CD4-positive, alpha-beta T cell (primary cell): ENCODE results near the gene CTIF. TPM values are rescaled to one million over a fixed set of nuclear protein-coding genes. Genes with fewer than 3 reads are reported as not detected.

Experiments used
- ATAC-seq: fragments of 200-7000 bp; cut with Tn5 transposase; one replicate; pipeline ENCODE4 v1.10.0; 2022; ENCODE audit warnings: mild to moderate bottlenecking; ENCODE audit not compliant: poor library complexity
- CTCF ChIA-PET: fragments of 350-600 bp; sonication (Branson Sonifier 250); formaldehyde crosslinking; loops from one replicate; lab custom pipeline; 2021; ENCODE audit warnings: antibody characterized with exemption, inconsistent platforms; lab: Charles Lee
- POLR2A ChIA-PET: fragments of 350-600 bp; sonication (Branson Sonifier 250); formaldehyde crosslinking; loops from one replicate; lab custom pipeline; 2021; ENCODE audit warnings: antibody characterized with exemption, inconsistent platforms; lab: Charles Lee
- DNase-seq, 14 experiments: peaks; one replicate each; pipeline ENCODE4 v3.0.0-alpha.2; 2013 to 2020; ENCODE audit warnings: mixed read lengths in 2 of 14
- H3K27ac ChIP-seq, 2 donors: one replicate each; pipeline versions ENCODE4 v1.5.1 to v1.7.0; 2013; ENCODE audit warnings: low read length in 2 of 2, low read depth in 1 of 2, mild to moderate bottlenecking in 1 of 2
- H3K27me3 ChIP-seq, 2 experiments: 1 replicate in 1 of 2; 2 replicates in 1 of 2; pipeline versions ENCODE4 v1.6.1 to v1.7.0; 2013; ENCODE audit warnings: low read length in 2 of 2, control low read depth in 1 of 2, mild to moderate bottlenecking in 1 of 2, moderate library complexity in 1 of 2; ENCODE audit not compliant: insufficient read depth in 2 of 2, control insufficient read depth in 1 of 2
- H3K36me3 ChIP-seq: one replicate; pipeline ENCODE4 v1.6.1; 2013; ENCODE audit warnings: low read length, control low read depth; ENCODE audit not compliant: insufficient read depth
- H3K4me1 ChIP-seq: one replicate; pipeline ENCODE4 v1.6.1; 2013; ENCODE audit warnings: low read length, control low read depth; ENCODE audit not compliant: insufficient read depth
- H3K4me3 ChIP-seq: one replicate; pipeline ENCODE4 v1.5.1; 2013; ENCODE audit warnings: mild to moderate bottlenecking, low read length, moderate library complexity
- H3K9me3 ChIP-seq, 2 experiments: 1 replicate in 1 of 2; 2 replicates in 1 of 2; pipeline versions ENCODE4 v1.6.1 to v1.7.0; 2013; ENCODE audit warnings: low read length in 2 of 2, mild to moderate bottlenecking in 2 of 2, control low read depth in 1 of 2, moderate library complexity in 1 of 2; ENCODE audit not compliant: control insufficient read depth in 1 of 2, insufficient read depth in 1 of 2
- H3K27ac Mint-ChIP-seq: one replicate; pipeline ENCODE4 v1.8.0; 2020; ENCODE audit warnings: mixed read lengths
- H3K27me3 Mint-ChIP-seq: one replicate; pipeline ENCODE4 v1.8.0; 2021; ENCODE audit warnings: mixed read lengths
- H3K36me3 Mint-ChIP-seq: one replicate; pipeline ENCODE4 v1.8.0; 2021; ENCODE audit warnings: low read depth, mixed read lengths
- H3K4me1 Mint-ChIP-seq: one replicate; pipeline ENCODE4 v1.8.0; 2021; ENCODE audit warnings: low read depth, mixed read lengths
- H3K4me3 Mint-ChIP-seq: one replicate; pipeline ENCODE4 v1.8.0; 2020; ENCODE audit warnings: mild to moderate bottlenecking, mixed read lengths
- H3K9me3 Mint-ChIP-seq: one replicate; pipeline ENCODE4 v1.8.0; 2020; ENCODE audit warnings: mixed read lengths
- intact Hi-C, 2 experiments: fragments of 100-400 bp; cut with DNase I in 1 of 2; cut with micrococcal nuclease in 1 of 2; formaldehyde crosslinking; loops; one replicate each; pipeline versions ENCODE4 v1.15.1 to v1.9.0; 2023 to 2025; cut with DNase I, micrococcal nuclease
- total RNA-seq, 174 experiments: library from RNA in 2 of 174; stranded (reverse) in 2 of 174; gene quantifications; one replicate each; pipeline ENCODE4 v1.2.3 and lab custom pipeline; 2021 to 2026
- TF ChIP-seq, protein P1 (sequence below): fragments of 200-600 bp; IDR thresholded peaks from one replicate; pipeline ENCODE4 v1.8.0; 2022; ENCODE audit warnings: antibody characterized with exemption, mild to moderate bottlenecking

The CTIF gene
- total RNA-seq, 2 experiments from 2014 or later: 1.1 to 2.9 TPM

DNA sequence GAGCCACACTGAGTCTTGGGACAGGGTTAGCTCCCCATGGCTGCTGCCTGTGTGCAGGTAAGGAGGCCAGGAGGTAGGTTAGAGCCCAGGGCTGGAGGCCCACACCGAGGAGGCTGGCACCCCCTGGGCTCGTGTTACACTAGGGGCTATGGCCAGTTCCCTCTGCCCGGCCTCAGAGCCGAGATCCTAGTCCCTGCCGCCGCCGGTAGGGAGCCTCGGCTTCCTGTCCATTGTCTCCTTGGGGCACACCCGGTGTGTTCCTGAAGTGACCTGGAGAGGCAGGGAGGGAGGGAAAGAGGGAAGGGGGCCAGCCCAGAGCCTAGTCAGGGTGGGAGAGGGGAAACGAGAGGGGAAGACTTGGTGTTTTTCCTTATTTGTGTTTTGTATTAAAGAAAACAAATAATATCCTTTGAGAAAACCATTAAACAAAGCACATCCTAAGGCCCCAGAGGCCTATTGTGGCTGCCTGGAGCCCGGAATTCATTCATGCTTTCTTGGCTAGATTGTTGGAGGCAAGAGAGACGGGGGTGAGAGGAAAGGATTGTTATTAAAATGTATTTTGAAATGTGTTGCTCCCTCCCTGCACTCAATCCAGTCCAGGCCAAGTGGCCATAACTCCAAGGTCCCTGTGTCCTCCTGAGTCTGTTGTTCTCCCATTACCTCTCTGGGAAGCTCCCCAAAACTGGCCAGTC, 170.7 kb downstream of the CTIF start:
- Histone ChIP-seq H3K27ac (no peak overlapping the region), H3K9me3 (no peaks in the 10 kb centered on the region), H3K36me3 (no peaks in the 10 kb centered on the region), H3K4me1 (peaks cover 5% of the 10 kb centered on the region), H3K4me3 (no peak overlapping the region), H3K27me3 (no peaks in the 10 kb centered on the region)
- no peak for ATAC-seq
- ChIA-PET POLR2A (no interaction called here), CTCF (no interaction called here)
- Mint-ChIP-seq H3K9me3 (no peaks in the 10 kb centered on the region), H3K27me3 (no peaks in the 10 kb centered on the region), H3K4me1 (no peaks in the 10 kb centered on the region), H3K27ac (no peak overlapping the region), H3K36me3 (no peaks in the 10 kb centered on the region), H3K4me3 (no peak overlapping the region)
- DNase-seq: no peak
- intact Hi-C loops: no loop called here
- TF ChIP-seq, protein P1, sequence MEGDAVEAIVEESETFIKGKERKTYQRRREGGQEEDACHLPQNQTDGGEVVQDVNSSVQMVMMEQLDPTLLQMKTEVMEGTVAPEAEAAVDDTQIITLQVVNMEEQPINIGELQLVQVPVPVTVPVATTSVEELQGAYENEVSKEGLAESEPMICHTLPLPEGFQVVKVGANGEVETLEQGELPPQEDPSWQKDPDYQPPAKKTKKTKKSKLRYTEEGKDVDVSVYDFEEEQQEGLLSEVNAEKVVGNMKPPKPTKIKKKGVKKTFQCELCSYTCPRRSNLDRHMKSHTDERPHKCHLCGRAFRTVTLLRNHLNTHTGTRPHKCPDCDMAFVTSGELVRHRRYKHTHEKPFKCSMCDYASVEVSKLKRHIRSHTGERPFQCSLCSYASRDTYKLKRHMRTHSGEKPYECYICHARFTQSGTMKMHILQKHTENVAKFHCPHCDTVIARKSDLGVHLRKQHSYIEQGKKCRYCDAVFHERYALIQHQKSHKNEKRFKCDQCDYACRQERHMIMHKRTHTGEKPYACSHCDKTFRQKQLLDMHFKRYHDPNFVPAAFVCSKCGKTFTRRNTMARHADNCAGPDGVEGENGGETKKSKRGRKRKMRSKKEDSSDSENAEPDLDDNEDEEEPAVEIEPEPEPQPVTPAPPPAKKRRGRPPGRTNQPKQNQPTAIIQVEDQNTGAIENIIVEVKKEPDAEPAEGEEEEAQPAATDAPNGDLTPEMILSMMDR: no peak

DNA sequence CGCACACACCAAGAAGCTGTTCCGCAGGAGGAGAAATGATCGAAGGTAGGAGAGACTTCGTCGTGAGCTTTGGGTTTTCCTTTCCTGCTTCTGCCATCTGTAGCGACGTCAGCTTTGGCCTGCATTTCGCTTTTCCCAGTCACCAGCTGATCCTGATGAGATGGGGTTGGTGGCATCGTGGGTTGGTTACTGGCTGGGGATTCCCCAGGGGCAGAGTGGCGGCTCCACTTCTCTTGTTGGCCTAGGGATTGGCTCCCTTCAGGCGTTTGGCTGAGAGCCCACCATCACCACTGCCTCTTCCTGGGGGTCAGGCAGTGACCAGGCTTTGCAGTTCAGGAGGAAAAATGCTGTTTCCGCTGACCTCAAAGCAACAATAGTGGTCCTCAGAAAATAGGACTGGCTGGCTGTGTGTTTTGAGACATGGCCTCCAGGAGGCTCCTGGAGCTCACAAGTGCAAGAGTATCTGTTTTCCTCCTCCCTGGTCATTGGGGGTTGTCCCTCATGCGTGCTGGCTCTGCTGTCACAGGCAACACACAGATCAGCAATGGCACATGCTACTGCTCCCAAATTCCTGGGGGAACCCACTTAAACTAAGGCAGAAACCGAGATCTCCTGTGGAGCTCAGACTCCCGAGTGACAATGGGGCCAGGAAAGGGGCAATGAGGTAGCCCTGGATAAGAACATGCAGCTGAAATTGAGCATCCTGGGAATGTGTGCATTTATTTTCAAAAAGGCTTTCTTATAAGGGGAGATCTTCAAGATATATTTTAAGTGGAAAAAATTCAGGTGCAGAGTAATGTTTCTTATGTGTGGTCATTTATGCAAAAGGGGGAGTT, 173.0 kb downstream of the CTIF start:
- H3K27ac Mint-ChIP-seq: no peak overlapping the region
- no peaks in the 10 kb centered on the region for H3K4me1 Mint-ChIP-seq
- no peaks in the 10 kb centered on the region for H3K27me3 Mint-ChIP-seq
- Histone ChIP-seq H3K27me3 (no peaks in the 10 kb centered on the region), H3K4me3 (no peak overlapping the region), H3K36me3 (no peaks in the 10 kb centered on the region), H3K27ac (no peak overlapping the region), H3K4me1 (peaks cover 8% of the 10 kb centered on the region), H3K9me3 (no peaks in the 10 kb centered on the region)
- POLR2A ChIA-PET: no interaction called here
- H3K36me3 Mint-ChIP-seq: no peaks in the 10 kb centered on the region
- TF ChIP-seq, protein P1: peak; percentile 11
- no peak for ATAC-seq
- no peaks in the 10 kb centered on the region for H3K9me3 Mint-ChIP-seq
- no peak overlapping the region for H3K4me3 Mint-ChIP-seq
- intact Hi-C loops: loop anchor here in 1 of 2 experiments (1.0 kb wide), 1 partner anchor 330 kb away; no protein-coding TSS in a partner anchor
- peak in 6 of 14 experiments; percentile 4 to 54 (median 18) for DNase-seq
- CTCF ChIA-PET: no interaction called here

DNA sequence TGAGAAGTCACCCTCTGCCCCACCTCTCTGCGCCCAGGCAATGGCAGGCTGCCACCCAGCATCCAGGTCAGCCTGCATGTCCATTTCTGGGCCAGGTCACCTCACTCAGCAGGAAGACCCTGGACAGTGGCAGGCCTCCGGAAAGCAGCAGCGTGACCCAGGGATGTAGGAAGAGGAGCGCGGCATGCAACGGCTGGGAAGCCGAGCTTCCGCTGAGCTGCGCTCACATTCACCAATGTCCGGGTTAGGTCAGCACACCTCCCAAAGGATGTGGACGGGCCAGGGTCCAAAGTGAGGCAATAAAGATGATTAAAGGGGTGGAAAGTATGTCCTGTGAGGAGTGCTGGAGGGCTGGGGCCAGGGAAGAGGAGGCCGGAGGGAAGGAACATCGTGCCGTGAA, 174.5 kb downstream of the CTIF start:
- TF ChIP-seq, protein P1: no peak
- no peaks in the 10 kb centered on the region for H3K9me3 ChIP-seq
- no peaks in the 10 kb centered on the region for H3K4me1 Mint-ChIP-seq
- H3K9me3 Mint-ChIP-seq: no peaks in the 10 kb centered on the region
- H3K36me3 ChIP-seq: no peaks in the 10 kb centered on the region
- no peak overlapping the region for H3K4me3 ChIP-seq
- ChIA-PET CTCF (no interaction called here), POLR2A (no interaction called here)
- no peaks in the 10 kb centered on the region for H3K27me3 ChIP-seq
- DNase-seq (no peak), ATAC-seq (no peak)
- H3K4me1 ChIP-seq: peaks cover 8% of the 10 kb centered on the region
- H3K27ac ChIP-seq: no peak overlapping the region
- intact Hi-C loops: no loop called here
- H3K36me3 Mint-ChIP-seq: no peaks in the 10 kb centered on the region
- H3K4me3 Mint-ChIP-seq: no peak overlapping the region
- H3K27me3 Mint-ChIP-seq: no peaks in the 10 kb centered on the region
- H3K27ac Mint-ChIP-seq: no peak overlapping the region
